Hematopoietic multipotent progenitor cell treated with erythropoietin and hydrocortisone succinate and interleukin-3 and kit ligand, for 15 days (in vitro differentiated cells): ENCODE results near the gene COMMD9.

Experiments
- DNase-seq: peaks from one replicate; pipeline ENCODE4 v3.0.0-alpha.2; 2015; ENCODE audit warnings: low spot score

Gene COMMD9

GRCh38 chr11:36296884-36297543 lies 7.8 kb upstream of the COMMD9 start:
- no peak for DNase-seq

GRCh38 chr11:36295926-36296325 lies 6.7 kb upstream of the COMMD9 start, which contains the start of gene PRR5L:
Gene PRR5L, plus strand, starts transcription at chr11:36296288. Its CDS starts 104,834 bp downstream, at chr11:36401122.
- no peak for DNase-seq

DNA sequence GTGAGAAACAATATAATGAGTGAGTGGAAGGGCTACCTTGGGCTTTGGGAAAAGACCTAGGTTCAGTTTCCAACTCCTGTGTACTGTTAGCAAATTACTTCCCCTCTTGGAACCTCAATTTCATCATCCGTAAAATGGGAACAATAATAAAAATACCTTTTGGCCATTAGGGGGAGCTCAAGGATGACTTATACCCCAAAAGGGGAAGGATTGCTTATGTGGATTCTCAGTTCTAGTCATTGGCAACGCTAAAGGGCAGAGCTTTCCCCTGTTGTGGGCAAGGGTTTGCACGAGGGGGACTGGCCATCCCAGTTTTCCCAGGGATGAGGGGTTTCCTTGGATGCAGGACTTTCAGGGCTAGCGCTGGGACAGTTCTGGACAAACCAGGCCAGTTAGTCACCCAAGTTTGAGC lies 3.1 kb upstream of the COMMD9 start:
- DNase-seq = peak; percentile 64

GRCh38 chr11:36288442-36289225 lies 590 bp downstream of the COMMD9 start:
- DNase-seq = no peak

DNA sequence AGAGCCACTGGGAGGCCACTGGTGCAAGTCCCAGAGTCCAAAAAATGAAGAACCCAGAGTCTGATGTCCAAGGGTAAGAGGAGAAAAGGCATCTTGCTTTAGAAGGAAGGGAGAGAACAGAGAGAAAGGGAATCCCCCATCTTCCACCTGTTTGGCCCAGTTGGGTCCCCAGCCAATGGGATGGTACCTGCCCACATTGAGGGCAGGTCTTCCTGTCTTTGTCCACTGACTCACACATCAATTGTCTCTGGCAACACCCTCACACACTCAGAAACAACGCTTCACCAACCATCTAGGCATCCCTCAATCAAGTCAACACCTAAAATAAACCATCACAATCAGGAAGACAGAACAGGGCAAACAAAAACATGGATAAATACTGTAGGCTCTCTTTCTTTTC lies 6.3 kb downstream of the COMMD9 start:
- DNase-seq = no peak

DNA sequence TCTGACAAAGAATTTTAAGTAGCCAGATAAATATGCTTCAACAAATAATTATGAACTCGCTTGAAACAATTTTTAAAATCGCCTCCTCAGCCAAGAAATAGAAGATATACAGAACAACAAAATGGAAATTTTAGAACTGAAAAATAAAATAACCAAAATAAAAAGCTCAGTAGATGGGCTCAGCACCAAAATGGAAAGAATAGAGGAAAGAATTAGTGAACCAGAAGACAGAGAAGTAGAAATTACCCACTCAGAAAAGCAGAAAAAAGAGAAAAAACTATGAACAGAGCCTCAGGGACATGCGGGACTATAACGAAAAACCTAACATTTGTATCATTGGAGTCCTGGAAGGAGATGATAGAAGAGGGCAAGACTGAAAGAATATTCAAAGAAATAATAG lies 7.4 kb downstream of the COMMD9 start:
- no peak for DNase-seq

DNA sequence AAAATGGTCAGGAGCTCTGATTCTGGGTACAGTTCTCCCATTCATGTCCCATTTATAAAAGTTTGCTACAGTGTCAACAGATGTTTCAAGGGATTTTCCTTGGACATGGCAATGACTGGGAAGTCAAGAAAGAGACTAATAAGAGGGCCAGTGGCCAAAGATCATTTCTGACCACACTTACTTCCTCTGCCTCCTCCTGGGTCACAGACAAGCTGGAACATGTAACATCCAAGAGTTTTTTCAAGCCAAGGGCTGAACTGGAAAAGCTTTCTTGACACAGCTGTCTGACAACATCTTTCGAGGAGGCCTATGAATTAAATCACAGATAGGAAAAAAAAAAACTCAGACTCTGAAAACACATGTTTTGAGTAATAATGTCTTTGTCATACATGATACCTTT lies 8.7 kb downstream of the COMMD9 start:
- no peak for DNase-seq

DNA sequence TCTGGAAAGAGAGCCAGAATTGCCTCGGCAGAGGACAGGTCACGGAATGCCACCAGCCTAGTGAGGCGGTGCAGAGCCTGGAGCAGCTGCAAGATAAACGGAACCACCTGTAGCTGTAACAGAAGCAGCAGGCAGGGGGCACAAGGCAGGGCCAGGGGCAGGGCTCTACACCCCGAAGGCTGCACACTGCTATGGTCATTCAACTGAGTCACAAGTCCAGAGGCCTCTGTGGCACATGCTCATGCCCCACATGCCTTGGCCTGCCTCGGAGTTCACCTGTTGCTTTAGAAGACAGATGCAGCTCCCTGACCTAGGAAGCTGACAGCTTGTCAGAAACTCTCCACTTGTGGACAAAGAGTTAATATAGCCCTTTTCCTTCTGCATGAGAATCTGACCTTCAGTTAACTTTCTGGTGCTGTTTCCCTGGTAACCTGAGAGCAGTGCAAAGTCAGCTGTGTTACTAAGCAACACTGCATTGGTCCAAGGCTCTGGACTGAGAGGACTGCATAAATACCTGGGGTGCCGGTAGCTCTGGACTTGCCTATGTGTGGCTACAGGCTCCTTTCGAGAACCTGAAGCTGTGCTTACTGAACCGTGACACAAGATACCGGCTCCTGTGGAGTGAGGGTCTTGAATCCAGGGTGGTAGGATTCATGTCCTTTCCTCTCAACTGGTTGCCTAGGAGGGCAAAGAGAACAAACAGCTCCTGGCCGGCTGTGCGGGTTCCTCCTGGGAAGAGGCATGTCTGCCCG lies 10.5 kb downstream of the COMMD9 start:
- DNase-seq = no peak

DNA sequence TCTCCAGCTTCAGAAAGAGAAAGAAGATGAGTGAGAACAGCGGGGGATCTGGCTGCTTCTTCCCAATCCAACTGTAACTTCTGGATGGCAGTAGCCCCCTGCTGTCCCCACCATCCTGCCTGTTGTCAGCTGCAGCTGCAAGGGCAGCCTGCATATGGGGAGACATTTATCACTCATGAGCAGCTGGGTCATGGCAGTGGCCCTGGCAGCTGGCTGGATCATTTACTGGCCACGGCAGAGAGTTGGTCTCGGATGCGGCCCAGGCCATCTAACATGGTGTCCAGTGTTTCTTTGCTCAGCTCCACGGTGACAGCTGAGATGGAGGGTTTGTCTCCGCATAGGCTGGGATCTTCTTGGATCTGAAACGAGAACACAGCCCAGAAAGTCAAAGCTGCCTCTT lies 14.8 kb downstream of the COMMD9 start:
- DNase-seq = no peak

DNA sequence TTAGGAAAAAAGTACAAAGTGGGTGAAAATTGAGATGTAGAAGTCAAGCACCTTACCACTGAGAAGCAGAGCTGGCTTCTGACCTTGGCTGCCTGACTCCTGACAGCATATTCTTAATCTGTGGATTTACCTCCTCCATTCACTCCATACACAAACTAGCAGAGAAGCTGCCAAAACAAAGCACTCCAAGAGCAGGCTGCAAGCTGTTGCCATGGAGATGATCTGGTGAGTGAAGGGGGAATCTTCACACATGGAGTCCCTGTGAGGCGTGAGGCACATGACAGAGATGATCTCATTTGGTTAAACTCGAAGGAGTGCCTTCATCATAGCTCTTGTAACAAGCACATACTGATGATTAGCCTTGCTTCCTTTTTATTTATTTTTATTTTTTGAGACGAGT lies 16.1 kb downstream of the COMMD9 start:
- no peak for DNase-seq

- DNase-seq = no peak
Observed at GRCh38 chr11:36271794-36272407, 17.3 kb downstream of the COMMD9 start.

DNA sequence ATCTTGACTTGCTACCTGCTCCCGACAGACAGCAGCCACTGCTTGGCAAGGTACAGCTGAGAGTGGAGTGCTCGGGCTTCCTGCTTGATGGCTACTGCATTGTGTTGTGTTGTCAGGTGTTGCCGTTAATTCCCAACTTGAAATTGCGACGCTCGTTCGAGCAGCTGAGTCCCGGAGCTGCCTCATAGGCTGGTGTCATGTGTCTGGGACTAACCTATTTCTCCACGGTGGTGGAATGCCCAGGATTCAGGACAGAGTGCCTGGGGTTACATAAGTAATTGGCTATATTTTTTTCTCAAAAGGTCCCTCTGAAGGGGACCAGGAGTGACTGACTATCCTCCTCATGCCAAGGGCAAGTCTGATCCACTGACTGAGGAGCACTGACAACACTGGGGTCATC lies 18.5 kb downstream of the COMMD9 start:
- DNase-seq = no peak

GRCh38 chr11:36268337-36268985 lies 20.8 kb downstream of the COMMD9 start:
- DNase-seq = no peak

DNA sequence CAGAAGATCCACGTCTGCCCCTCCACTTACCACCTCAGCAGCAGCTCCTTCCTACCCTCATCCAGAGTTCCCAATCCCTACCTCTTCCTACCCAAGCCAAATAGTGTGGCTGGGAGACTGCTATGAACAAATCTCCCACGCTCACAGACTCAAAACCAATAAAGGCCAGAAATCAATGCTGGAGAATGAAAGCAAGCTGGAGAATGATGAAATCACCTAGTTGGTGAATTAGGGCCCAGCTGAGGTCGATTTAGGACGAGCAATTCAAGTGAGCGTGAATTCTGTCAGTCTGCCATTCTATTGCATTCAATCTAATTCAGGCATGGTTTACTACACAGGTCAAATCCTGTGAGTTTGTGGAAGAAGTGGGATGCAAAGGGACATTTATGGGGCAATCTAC lies 22.5 kb downstream of the COMMD9 start:
- no peak for DNase-seq

GRCh38 chr11:36265793-36266628 lies 23.2 kb downstream of the COMMD9 start:
- peak; percentile 50 for DNase-seq

GRCh38 chr11:36264973-36265344 lies 24.3 kb downstream of the COMMD9 start:
- no peak for DNase-seq

GRCh38 chr11:36264011-36264972 lies 24.9 kb downstream of the COMMD9 start:
- DNase-seq = no peak

- no peak for DNase-seq
Observed at GRCh38 chr11:36261094-36261493, 28.1 kb downstream of the COMMD9 start.

- peak; percentile 7 for DNase-seq
Observed at GRCh38 chr11:36258730-36259360, 30.4 kb downstream of the COMMD9 start.
